Muscle of leg (tissue), 11 donors: ENCODE results near the gene CDRT15. TPM values are rescaled to one million over a fixed set of nuclear protein-coding genes. Genes with fewer than 3 reads are reported as not detected.

Experiments
- DNase-seq: peaks from one replicate; pipeline ENCODE4 v3.0.0; 2013
- H3K27ac ChIP-seq: one replicate; pipeline ENCODE4 v1.5.1; 2013; ENCODE audit warnings: mild to moderate bottlenecking, low read length, control low read depth
- H3K27me3 ChIP-seq: one replicate; pipeline ENCODE4 v1.6.1; 2013; ENCODE audit warnings: low read length; ENCODE audit not compliant: control insufficient read depth, insufficient read depth
- H3K36me3 ChIP-seq: one replicate; pipeline ENCODE4 v1.6.1; 2013; ENCODE audit warnings: low read length; ENCODE audit not compliant: control insufficient read depth, insufficient read depth
- H3K4me1 ChIP-seq: one replicate; pipeline ENCODE4 v1.6.1; 2013; ENCODE audit warnings: low read length; ENCODE audit not compliant: control insufficient read depth, insufficient read depth
- H3K4me3 ChIP-seq: one replicate; pipeline ENCODE4 v1.5.1; 2013; ENCODE audit warnings: low read length, control low read depth
- H3K9me3 ChIP-seq: replicated peaks from 2 replicates; pipeline ENCODE4 v1.6.1; 2013; ENCODE audit warnings: low read depth, low read length; ENCODE audit not compliant: control insufficient read depth
- WGBS: methylation state at CpG from one replicate; pipeline ENCODE4 v1.1.5; 2013; ENCODE audit warnings: missing lambda C conversion rate; ENCODE audit not compliant: insufficient coverage; 5-methylcytosine and 5-hydroxymethylcytosine counted together
- polyA plus RNA-seq, 8 donors: library from polyadenylated mRNA; unstranded; fragments of 120-200 nt; gene quantifications; one replicate each; pipeline versions ENCODE4 v1.2.1 to v1.2.3, GENCODE V29; 2013; ENCODE audit warnings: inconsistent platforms in 1 of 8, low replicate concordance in 1 of 8; ENCODE audit not compliant: insufficient read length in 8 of 8, insufficient read depth in 1 of 8
- total RNA-seq: library from RNA; stranded (reverse); fragments of 120-200 nt; gene quantifications from one replicate; pipeline ENCODE4 v1.2.4, GENCODE V29; 2013

CDRT15 gene
- total and polyA plus RNA-seq, 9 donors: 0.23 to 1.1 (median 0.43) TPM; not detected in 1

- H3K27me3 ChIP-seq: no peaks in the 10 kb centered on the region
- WGBS: 89% methylated on average over 4 of the region's 4 CpGs
These were observed 25.4 kb downstream of the CDRT15 start for GRCh38 chr17:14211246-14211645.

GRCh38 chr17:14209215-14209614 lies 27.4 kb downstream of the CDRT15 start:
- H3K27me3 ChIP-seq: no peaks in the 10 kb centered on the region
- WGBS: 86% methylated on average over 1 of the region's 3 CpGs
- no peak overlapping the region for H3K4me3 ChIP-seq
- no peak overlapping the region for H3K27ac ChIP-seq
- peaks cover 12% of the 10 kb centered on the region for H3K36me3 ChIP-seq
- no peaks in the 10 kb centered on the region for H3K9me3 ChIP-seq
- no peaks in the 10 kb centered on the region for H3K4me1 ChIP-seq
- no peak for DNase-seq

More at GRCh38 chr17:14211246-14211645, 25.4 kb downstream of the CDRT15 start:
- Histone ChIP-seq H3K4me1 (no peaks in the 10 kb centered on the region), H3K27ac (no peak overlapping the region), H3K36me3 (peaks cover 12% of the 10 kb centered on the region), H3K9me3 (no peaks in the 10 kb centered on the region), H3K4me3 (no peak overlapping the region)
- no peak for DNase-seq

GRCh38 chr17:14207791-14208190 lies 28.9 kb downstream of the CDRT15 start:
- H3K9me3 ChIP-seq: no peaks in the 10 kb centered on the region
- H3K4me1 ChIP-seq: no peaks in the 10 kb centered on the region
- peaks cover 12% of the 10 kb centered on the region for H3K36me3 ChIP-seq
- no peaks in the 10 kb centered on the region for H3K27me3 ChIP-seq
- WGBS: 93% methylated on average over 2 of the region's 5 CpGs
- no peak overlapping the region for H3K27ac ChIP-seq
- H3K4me3 ChIP-seq: no peak overlapping the region
- no peak for DNase-seq

GRCh38 chr17:14206891-14207290 lies 29.8 kb downstream of the CDRT15 start:
- WGBS: 95% methylated on average over 27 of the region's 29 CpGs
- H3K4me3 ChIP-seq: no peak overlapping the region
- H3K36me3 ChIP-seq: peaks cover 12% of the 10 kb centered on the region
- H3K9me3 ChIP-seq: no peaks in the 10 kb centered on the region
- no peaks in the 10 kb centered on the region for H3K4me1 ChIP-seq
- DNase-seq: no peak
- H3K27me3 ChIP-seq: no peaks in the 10 kb centered on the region
- H3K27ac ChIP-seq: no peak overlapping the region

- peaks cover 12% of the 10 kb centered on the region for H3K36me3 ChIP-seq
- WGBS: 84% methylated on average over 6 of the region's 13 CpGs
- no peaks in the 10 kb centered on the region for H3K4me1 ChIP-seq
- H3K4me3 ChIP-seq: no peak overlapping the region
- DNase-seq: no peak
- no peaks in the 10 kb centered on the region for H3K27me3 ChIP-seq
- no peak overlapping the region for H3K27ac ChIP-seq
- H3K9me3 ChIP-seq: no peaks in the 10 kb centered on the region
These were observed 30.6 kb downstream of the CDRT15 start for GRCh38 chr17:14205992-14206461.

- no peaks in the 10 kb centered on the region for H3K4me1 ChIP-seq
- WGBS: 93% methylated on average over 9 of the region's 10 CpGs
- H3K9me3 ChIP-seq: no peaks in the 10 kb centered on the region
- DNase-seq: no peak
- no peaks in the 10 kb centered on the region for H3K27me3 ChIP-seq
- H3K36me3 ChIP-seq: peaks cover 12% of the 10 kb centered on the region
- H3K4me3 ChIP-seq: no peak overlapping the region
- no peak overlapping the region for H3K27ac ChIP-seq
These were observed 31.3 kb downstream of the CDRT15 start for GRCh38 chr17:14205380-14205779.

GRCh38 chr17:14204546-14204945 lies 32.1 kb downstream of the CDRT15 start:
- Histone ChIP-seq H3K4me1 (no peaks in the 10 kb centered on the region), H3K9me3 (no peaks in the 10 kb centered on the region), H3K27me3 (no peaks in the 10 kb centered on the region), H3K4me3 (no peak overlapping the region), H3K27ac (no peak overlapping the region), H3K36me3 (peaks cover 12% of the 10 kb centered on the region)
- DNase-seq: no peak
- no CpG with 5 or more reads among the region's 2 CpGs for WGBS

GRCh38 chr17:14204084-14204483 lies 32.6 kb downstream of the CDRT15 start:
- Histone ChIP-seq H3K4me1 (no peaks in the 10 kb centered on the region), H3K36me3 (peaks cover 12% of the 10 kb centered on the region), H3K9me3 (no peaks in the 10 kb centered on the region), H3K27me3 (no peaks in the 10 kb centered on the region), H3K4me3 (no peak overlapping the region), H3K27ac (no peak overlapping the region)
- no peak for DNase-seq
- 66% methylated on average over 4 of the region's 5 CpGs for WGBS

- no peak for DNase-seq
- Histone ChIP-seq H3K27ac (no peak overlapping the region), H3K9me3 (no peaks in the 10 kb centered on the region), H3K36me3 (peaks cover 12% of the 10 kb centered on the region), H3K27me3 (no peaks in the 10 kb centered on the region), H3K4me3 (no peak overlapping the region), H3K4me1 (no peaks in the 10 kb centered on the region)
- WGBS: no CpG with 5 or more reads among the region's 3 CpGs
These were observed 33.3 kb downstream of the CDRT15 start for GRCh38 chr17:14203388-14203787.

GRCh38 chr17:14202388-14203166 lies 34.1 kb downstream of the CDRT15 start:
- Histone ChIP-seq H3K4me3 (no peak overlapping the region), H3K27me3 (no peaks in the 10 kb centered on the region), H3K27ac (no peak overlapping the region), H3K36me3 (peaks cover 10% of the 10 kb centered on the region), H3K9me3 (no peaks in the 10 kb centered on the region), H3K4me1 (no peaks in the 10 kb centered on the region)
- no peak for DNase-seq
- 94% methylated on average over 4 of the region's 10 CpGs for WGBS
